EL (cell line): ENCODE data around the gene CADM2.

Source experiments
- DNase-seq: peaks from one replicate; pipeline ENCODE4 v3.0.0-alpha.2; 2016

CADM2 gene

DNA sequence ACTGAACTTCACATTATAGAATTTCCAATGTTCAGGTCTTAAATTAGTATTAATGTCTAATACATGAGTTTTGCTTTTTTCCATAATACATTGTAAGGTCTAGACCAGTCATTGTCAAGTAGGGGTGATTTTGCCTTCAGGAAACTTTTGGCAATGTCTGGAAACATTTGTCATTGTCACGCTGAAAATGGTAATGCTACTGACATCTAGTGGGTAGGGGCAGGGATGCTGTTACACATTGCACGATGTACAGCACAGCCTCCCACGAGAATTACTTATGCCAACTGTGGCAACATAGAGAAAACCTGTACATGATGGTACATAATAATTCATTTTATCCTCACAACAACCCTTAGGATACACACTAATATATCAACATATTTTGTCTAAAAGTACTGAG lies 384.1 kb downstream of the CADM2 start:
- no peak for DNase-seq

- no peak for DNase-seq
These were observed 396.8 kb downstream of the CADM2 start for GRCh38 chr3:85355572-85355971.

- no peak for DNase-seq
These were observed 402.1 kb downstream of the CADM2 start for GRCh38 chr3:85360742-85361387.

GRCh38 chr3:85364296-85364909 lies 405.6 kb downstream of the CADM2 start:
- DNase-seq: no peak

DNA sequence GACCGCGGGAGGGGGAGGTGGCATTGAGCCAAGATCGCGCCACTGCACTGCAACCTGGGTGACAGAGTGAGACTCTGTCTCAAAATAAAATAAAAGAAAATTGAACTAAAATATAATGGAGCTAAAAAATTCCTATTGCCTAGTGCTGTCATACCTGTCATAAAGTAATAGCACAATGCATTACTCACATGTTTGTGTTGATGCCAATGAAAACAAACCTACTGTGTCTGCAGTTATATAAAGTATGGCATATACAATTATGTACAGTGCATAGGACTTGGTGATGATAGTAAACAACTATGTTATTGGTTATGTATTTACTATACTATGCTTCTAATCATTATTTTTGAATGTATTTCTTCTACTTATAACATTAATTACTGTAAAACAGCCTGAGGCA lies 411.6 kb downstream of the CADM2 start:
- no peak for DNase-seq

DNA sequence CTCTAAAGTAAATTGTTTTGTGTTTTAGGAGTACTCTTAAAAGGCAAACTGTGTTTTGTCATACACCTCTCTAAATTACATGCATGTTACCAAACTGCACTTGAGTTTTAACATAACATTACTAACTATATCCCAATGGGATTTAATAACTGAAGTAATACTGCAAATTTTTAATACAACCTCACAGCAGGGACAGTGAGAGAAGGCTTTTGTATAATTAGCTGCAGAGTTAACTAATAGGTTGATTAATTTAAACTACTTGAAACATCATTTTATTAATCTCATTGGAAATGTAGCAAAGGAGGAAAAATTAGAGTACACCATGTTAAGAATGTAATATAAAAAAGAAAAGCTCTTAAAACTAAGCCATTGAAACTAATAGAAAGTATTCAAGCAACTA lies 417.3 kb downstream of the CADM2 start:
- DNase-seq: no peak

DNA sequence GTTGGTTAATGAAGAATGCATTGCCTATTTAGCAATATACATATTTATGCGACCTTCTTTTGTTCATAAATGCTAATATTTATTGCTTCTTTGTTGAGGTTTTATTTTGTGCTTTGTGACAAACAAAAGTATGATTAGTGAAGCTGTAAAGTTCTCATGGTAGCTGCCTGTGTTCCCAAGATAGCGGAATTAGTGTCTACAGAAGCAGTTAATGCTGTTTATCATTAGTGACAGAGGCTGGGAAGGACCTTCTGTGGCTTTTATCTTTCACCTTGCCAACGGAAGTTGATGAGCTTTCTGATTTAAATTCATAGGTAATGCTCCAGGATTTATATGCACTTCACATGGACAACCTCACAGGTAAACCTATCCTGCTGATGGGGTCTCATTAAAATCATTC lies 418.3 kb downstream of the CADM2 start:
- no peak for DNase-seq

DNA sequence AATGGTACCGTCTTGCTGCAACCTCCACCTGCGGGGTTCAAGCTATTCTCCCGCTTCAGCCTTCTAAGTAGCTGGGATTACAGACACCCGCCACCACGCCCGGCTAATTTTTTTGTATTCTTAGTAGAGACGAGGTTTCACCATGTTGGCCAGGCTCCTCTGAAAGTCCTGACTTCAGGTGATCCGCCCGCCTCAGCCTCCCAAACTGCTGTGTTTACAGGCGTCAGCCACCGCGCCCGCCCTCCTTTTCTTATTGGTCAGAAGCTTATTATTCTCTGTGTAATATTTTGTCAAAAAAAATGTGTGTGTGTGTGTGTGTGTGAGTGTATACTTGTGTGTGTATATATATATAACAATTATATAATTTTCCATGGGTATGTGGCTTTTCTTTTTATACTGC lies 425.6 kb downstream of the CADM2 start:
- DNase-seq: no peak

DNA sequence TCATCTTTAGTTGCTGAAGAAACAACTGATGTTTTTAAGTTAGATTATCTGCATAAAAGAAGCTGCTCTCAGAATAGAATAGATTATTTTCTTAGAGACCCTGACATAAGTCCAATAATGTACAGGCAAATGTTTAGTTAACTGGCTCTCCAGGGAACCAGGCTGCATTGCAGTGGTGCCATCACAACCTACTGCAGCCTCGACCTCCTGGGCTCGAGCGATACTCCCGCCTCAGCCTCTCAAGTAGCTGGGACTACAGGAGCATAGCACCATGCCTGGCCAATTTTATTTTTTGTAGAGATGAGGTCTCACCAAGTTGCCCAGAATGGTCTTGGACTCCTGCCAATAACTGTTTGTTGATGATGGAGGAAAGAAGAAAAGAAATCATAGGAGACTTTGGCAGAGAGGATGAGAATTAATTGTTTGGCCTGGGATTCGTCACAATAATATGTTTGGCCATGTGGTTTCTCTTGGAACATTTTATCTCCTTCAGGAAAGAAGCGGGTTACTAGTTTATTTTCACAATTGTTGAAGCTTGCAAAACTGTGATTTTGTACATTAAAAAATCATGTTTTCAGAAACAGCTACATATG lies 429.2 kb downstream of the CADM2 start:
- DNase-seq: no peak

DNA sequence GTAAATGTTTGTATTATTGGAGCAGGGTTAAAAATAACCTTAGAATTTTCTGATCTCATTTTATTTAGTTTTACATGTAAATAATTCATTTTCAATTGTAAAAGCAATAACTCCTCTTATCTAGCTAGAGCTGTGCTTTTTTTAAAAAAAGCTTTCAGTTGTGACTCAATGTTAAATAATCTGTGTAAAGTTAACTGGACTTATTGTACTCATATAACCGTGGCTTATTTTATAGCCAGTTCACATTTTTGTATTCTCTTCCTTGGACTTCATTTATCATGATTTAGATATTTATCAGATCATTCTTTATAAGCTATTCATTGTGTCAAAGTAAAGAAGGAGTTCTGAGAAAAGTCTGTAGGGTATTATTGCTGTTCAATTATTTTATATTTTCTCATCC lies 435.6 kb downstream of the CADM2 start:
- no peak for DNase-seq

DNA sequence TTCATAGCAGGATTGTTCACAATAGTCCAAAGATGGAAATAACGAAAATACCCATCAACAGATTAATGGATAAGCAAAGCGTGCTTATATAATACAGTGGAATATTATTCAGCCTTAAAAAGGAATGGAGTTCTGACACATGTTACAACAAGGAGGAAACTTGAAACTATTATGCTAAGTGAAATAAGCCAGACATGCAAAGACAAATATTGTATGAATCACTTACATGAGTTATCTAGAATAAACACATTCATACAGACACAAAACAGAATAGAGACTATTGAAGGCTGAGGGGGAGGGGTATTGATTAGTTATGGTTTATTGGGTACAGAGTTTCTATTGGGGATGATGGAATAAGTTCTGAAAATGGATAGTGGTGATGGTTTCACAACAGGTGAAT lies 438.6 kb downstream of the CADM2 start:
- DNase-seq: no peak

GRCh38 chr3:85426121-85426520 lies 467.3 kb downstream of the CADM2 start:
- DNase-seq: no peak

GRCh38 chr3:85427467-85427866 lies 468.7 kb downstream of the CADM2 start:
- DNase-seq: no peak

GRCh38 chr3:85432081-85432480 lies 473.3 kb downstream of the CADM2 start:
- no peak for DNase-seq

DNA sequence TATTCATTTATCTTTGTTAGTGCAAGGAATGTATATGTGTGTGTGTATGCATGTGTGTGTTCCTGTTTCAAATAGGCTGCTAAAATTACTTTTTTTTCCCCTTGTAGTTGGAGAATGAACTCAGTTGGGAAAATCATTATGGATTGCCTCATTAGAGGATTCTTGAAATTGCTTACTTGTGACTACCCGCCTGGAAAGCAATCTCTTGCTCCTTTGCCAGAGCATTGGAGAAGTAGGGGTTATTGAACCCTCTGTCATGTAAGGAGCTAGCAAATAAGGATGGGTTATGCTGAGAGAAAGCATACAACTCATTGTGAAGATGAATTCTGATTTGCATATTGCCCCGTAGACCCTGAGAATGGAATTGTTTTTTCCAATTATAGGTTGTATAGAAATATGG lies 474.5 kb downstream of the CADM2 start:
- DNase-seq: no peak

GRCh38 chr3:85455561-85456200 lies 496.9 kb downstream of the CADM2 start:
- DNase-seq: no peak

DNA sequence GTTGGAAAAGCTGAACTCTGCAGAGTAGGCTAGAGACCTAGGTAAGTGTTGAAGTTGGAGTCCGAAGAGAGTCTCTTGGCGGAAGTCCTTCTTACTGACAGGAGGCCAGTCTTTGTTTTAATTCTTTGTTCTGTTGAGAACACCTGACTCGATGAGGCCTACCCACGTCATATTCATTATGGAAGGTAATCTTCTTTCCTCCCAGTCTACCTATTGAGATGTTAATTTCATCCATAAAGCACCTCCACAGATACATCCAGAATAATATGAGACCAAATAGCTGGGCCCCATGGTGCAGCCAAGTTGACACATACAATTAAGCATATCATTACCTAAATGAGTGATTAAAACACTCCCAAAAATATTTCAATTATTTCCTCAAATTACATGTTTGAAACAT lies 515.5 kb downstream of the CADM2 start:
- DNase-seq: no peak

DNA sequence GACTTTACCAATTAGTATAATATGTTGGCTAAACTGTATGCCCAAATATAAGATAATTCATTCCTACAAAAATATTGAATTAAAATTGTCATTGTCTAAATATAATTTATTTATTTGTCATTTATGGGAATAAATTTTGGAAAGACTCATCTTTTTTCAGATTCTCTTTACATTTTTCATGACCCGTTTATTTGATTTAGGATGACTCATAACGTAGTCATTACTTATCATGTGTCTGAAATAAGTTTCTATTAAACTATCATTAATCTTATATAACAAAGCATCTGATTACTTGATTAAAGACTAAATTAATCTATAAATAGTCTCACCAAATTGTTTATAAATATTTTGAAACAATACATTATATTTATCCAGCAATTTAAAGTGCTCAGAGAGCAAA lies 516.6 kb downstream of the CADM2 start:
- DNase-seq: no peak

GRCh38 chr3:85476891-85477495 lies 518.2 kb downstream of the CADM2 start:
- no peak for DNase-seq

DNA sequence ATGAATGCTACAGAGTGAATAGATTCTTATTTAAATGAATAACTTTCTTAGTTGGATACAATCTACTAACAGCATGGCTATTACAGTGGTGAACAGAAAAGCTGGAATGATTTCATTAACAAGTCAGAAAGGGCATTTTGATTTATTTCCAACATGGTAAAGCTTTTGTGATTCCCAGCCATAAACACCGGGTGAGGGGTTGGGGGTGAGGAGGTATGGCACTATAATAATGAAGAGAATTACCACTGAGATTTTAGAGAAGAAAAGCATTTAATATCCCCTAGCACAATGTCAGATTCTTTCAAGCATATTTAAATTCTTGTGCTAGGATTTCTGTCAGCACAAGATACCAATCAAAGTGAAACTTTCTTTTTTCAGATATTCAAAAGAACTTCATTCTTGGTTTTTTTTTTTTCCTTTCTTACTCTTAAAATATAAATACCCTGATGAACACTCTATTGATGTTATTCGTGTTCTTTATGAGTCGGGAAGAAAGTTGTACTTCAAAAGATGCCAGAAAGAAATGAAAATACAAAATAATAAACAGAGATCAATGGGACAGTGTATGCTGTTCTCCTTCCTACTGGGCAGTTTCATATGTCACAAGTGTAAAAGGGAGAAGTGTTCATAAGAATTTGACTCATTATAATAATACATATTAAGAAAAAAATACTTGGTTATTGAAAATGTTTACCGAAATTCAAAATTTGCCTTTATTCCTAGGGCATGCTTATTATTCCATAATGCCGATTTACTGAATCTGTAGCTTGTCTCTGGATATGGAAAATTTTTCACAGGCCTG lies 522.8 kb downstream of the CADM2 start:
- no peak for DNase-seq

- DNase-seq: no peak
These were observed 523.4 kb downstream of the CADM2 start for GRCh38 chr3:85482213-85482490.

GRCh38 chr3:85483986-85484385 lies 525.2 kb downstream of the CADM2 start:
- DNase-seq: no peak

DNA sequence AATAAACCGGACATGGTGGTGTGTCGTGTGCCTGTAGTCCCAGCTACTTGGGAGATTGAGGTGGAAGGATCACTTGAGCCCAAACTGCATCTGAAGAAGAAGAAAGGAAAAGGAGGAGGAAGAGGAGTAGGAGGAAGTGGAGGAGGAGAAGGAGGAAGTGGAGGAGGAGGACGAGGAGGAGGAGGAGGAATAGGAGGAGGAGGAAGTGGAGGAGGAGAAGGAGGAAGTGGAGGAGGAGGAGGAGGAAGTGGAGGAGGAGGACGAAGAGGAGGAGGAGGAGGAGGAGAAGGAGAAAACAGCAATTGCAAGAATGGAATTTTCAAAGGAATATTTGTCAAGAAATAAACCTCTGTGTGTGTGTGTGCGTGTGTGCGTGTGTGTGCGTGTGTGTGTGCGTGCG lies 528.6 kb downstream of the CADM2 start:
- DNase-seq: no peak
